LNCAP (cell line): ENCODE measurements around the gene ARNT2.

Experiments
- CTCF ChIP-seq: fragments of 450-650 bp; IDR thresholded peaks from 2 replicates; pipeline ENCODE4 v1.5.1; 2017; ENCODE audit warnings: mild to moderate bottlenecking

ARNT2 gene

GRCh38 chr15:80596521-80596976 lies 192.4 kb downstream of the ARNT2 start:
- TF ChIP-seq CTCF = no peak

GRCh38 chr15:80597076-80597475 lies 192.9 kb downstream of the ARNT2 start:
- no peak for TF ChIP-seq CTCF

- no peak for TF ChIP-seq CTCF
Measured at GRCh38 chr15:80599359-80599758, 195.2 kb downstream of the ARNT2 start.

GRCh38 chr15:80600626-80601025 lies 196.4 kb downstream of the ARNT2 start:
- TF ChIP-seq CTCF = peak; percentile 15; the same call in 1 of the 2 replicates

- no peak for TF ChIP-seq CTCF
Measured at GRCh38 chr15:80601256-80601655, 197.1 kb downstream of the ARNT2 start.

GRCh38 chr15:80604583-80605575 lies 200.7 kb downstream of the ARNT2 start:
- no peak for TF ChIP-seq CTCF

GRCh38 chr15:80605591-80606150 lies 201.5 kb downstream of the ARNT2 start:
- TF ChIP-seq CTCF = no peak
